K562 (cell line): Measurements from ENCODE around the gene YAE1. TPM values are rescaled to one million over a fixed set of nuclear protein-coding genes. Genes with fewer than 3 reads are reported as not detected.

Source experiments
- ATAC-seq: fragments of 200-7000 bp; cut with Tn5 transposase; 3 replicates; pipeline ENCODE4 v1.9.1; 2020; ENCODE audit warnings: moderate library complexity
- BruUV-seq: library from RNA; stranded (reverse); fragments of 400-500 nt; replicated peaks from 2 replicates; lab custom pipeline; 2021; lab: Mats Ljungman, UMichigan
- CTCF ChIA-PET: fragments of 300-600 bp; formaldehyde crosslinking; extraction: SDS; loops from one replicate; lab custom pipeline; 2021; ENCODE audit warnings: low intra/inter-chr PET ratio; lab: Yijun Ruan, JAX
- POLR2A ChIA-PET: fragments of 300-600, 350-650 bp; sonication (Branson Sonifier 250); formaldehyde crosslinking; extraction: SDS; loops from one replicate; lab custom pipeline; 2021; ENCODE audit warnings: antibody characterized with exemption, inconsistent platforms; lab: Yijun Ruan, JAX
- DNase-seq, 4 experiments: peaks; one replicate each; pipeline versions ENCODE4 v3.0.0 to v3.0.0-alpha.2; 2011 to 2018; ENCODE audit warnings: low spot score in 3 of 4, mixed read lengths in 3 of 4; ENCODE audit errors: extremely low read depth in 1 of 4
- FAIRE-seq: peaks from 2 replicates; lab custom pipeline; 2011; peaks lifted over from hg19 to GRCh38; lab: Jason Lieb, UNC
- H2AFZ ChIP-seq: 2 replicates; pipeline ENCODE4 v1.6.0; 2011; ENCODE audit warnings: low read depth, low read length, control low read depth, inconsistent platforms
- H3K27ac ChIP-seq: fragments of 200-600 bp; 3 replicates; pipeline ENCODE4 v1.8.0; 2011; ENCODE audit warnings: low read depth, mild to moderate bottlenecking, control low read depth, inconsistent platforms, low read length, moderate library complexity, mixed read lengths; ENCODE audit errors: extremely low read depth
- H3K27me3 ChIP-seq, 2 experiments: fragments of 300-600 bp in 1 of 2; 2 replicates in 1 of 2; 3 replicates in 1 of 2; pipeline versions ENCODE4 v1.6.0 to v1.8.0; 2011; ENCODE audit warnings: inconsistent platforms in 2 of 2, low read length in 2 of 2, mild to moderate bottlenecking in 1 of 2, mixed read lengths in 1 of 2, moderate library complexity in 1 of 2; ENCODE audit not compliant: control insufficient read depth in 2 of 2, insufficient read depth in 2 of 2
- H3K36me3 ChIP-seq: fragments of 300-600 bp; 3 replicates; pipeline ENCODE4 v1.8.0; 2011; ENCODE audit warnings: mild to moderate bottlenecking, low read length, inconsistent platforms; ENCODE audit not compliant: control insufficient read depth, insufficient read depth
- H3K4me1 ChIP-seq, 2 experiments: fragments of 200-600 bp in 1 of 2; replicated peaks in 1 of 2; 2 replicates in 1 of 2; 3 replicates in 1 of 2; pipeline versions ENCODE4 v1.5.1 to v1.8.0; 2011; ENCODE audit warnings: inconsistent platforms in 2 of 2, low read length in 2 of 2, mild to moderate bottlenecking in 1 of 2, mixed read lengths in 1 of 2, moderate library complexity in 1 of 2; ENCODE audit not compliant: control insufficient read depth in 2 of 2, insufficient read depth in 2 of 2
- H3K4me2 ChIP-seq: 2 replicates; pipeline ENCODE4 v1.6.1; 2011; ENCODE audit warnings: low read length, control low read depth, inconsistent platforms, mixed read lengths; ENCODE audit not compliant: insufficient read depth
- H3K4me3 ChIP-seq: fragments of 200-600 bp; sonication (generic), shearing (Covaris generic); 2 replicates; pipeline ENCODE4 v1.5.1; 2016; ENCODE audit warnings: control low read depth, inconsistent platforms
- H3K79me2 ChIP-seq: fragments of 200-600 bp; 3 replicates; pipeline ENCODE4 v1.8.0; 2011; ENCODE audit warnings: low read length, inconsistent platforms; ENCODE audit not compliant: control insufficient read depth, insufficient read depth
- H3K9ac ChIP-seq, 2 experiments: 2 replicates each; pipeline versions ENCODE4 v1.6.0 to v1.6.1; 2011; ENCODE audit warnings: low read depth in 2 of 2, low read length in 2 of 2, control low read depth in 1 of 2, inconsistent platforms in 1 of 2, mild to moderate bottlenecking in 1 of 2, mixed read lengths in 1 of 2; ENCODE audit not compliant: insufficient read depth in 1 of 2
- H3K9me1 ChIP-seq: one replicate; pipeline ENCODE4 v1.6.0; 2011; ENCODE audit warnings: inconsistent platforms, mild to moderate bottlenecking, low read length, moderate library complexity; ENCODE audit not compliant: control insufficient read depth, insufficient read depth
- H3K9me3 ChIP-seq: replicated peaks from 2 replicates; pipeline ENCODE4 v1.5.1; 2011; ENCODE audit warnings: low read depth, low read length, inconsistent platforms; ENCODE audit not compliant: control insufficient read depth, insufficient read depth
- H4K20me1 ChIP-seq: replicated peaks from 2 replicates; pipeline ENCODE4 v1.6.1; 2011; ENCODE audit warnings: low read length, inconsistent platforms, mixed read lengths; ENCODE audit not compliant: control insufficient read depth, insufficient read depth
- FOXA3 ChIP-seq, 2 experiments: fragments of 450-650 bp in 1 of 2; sonication (generic) in 1 of 2; formaldehyde crosslinking; IDR thresholded peaks in 1 of 2; conservative IDR thresholded peaks in 1 of 2; 2 replicates each; pipeline versions ENCODE4 v1.4.0 to v1.8.0; 2020 to 2022; ENCODE audit warnings: mild to moderate bottlenecking in 2 of 2, missing genetic modification reagents in 1 of 2
- MAX ChIP-seq: sonication (generic); formaldehyde crosslinking; IDR thresholded peaks from 2 replicates; pipeline ENCODE4 v1.9.0; 2022; ENCODE audit warnings: mild to moderate bottlenecking, missing genetic modification reagents
- MNT ChIP-seq, 2 experiments: fragments of 450-650 bp; conservative IDR thresholded peaks; 2 replicates each; pipeline ENCODE4 v1.6.1; 2017; ENCODE audit warnings: mild to moderate bottlenecking in 2 of 2, moderate library complexity in 2 of 2
- MTF1 ChIP-seq: fragments of 250-450 bp; sonication (Bioruptor Pico); IDR thresholded peaks from 2 replicates; pipeline ENCODE4 v1.9.0; 2021; ENCODE audit warnings: moderate library complexity, mild to moderate bottlenecking, inconsistent platforms, borderline replicate concordance
- PHB ChIP-seq: fragments of 250-450 bp; sonication (Bioruptor Pico); IDR thresholded peaks from 2 replicates; pipeline ENCODE4 v1.5.0; 2021
- PHF8 ChIP-seq: fragments of 200-600 bp; sonication (generic); IDR thresholded peaks from 2 replicates; pipeline ENCODE4 v1.6.1; 2012; ENCODE audit warnings: mixed run types, mild to moderate bottlenecking, inconsistent platforms, low read length, moderate library complexity, borderline replicate concordance
- PKNOX1 ChIP-seq: fragments of 450-650 bp; IDR thresholded peaks from 2 replicates; pipeline ENCODE4 v1.6.1; 2016
- PRMT5 ChIP-seq: sonication (generic); formaldehyde crosslinking; IDR thresholded peaks from 2 replicates; pipeline ENCODE4 v1.5.0; 2020; ENCODE audit warnings: missing genetic modification reagents
- RBM22 ChIP-seq: fragments of 200-400 bp; formaldehyde crosslinking; IDR thresholded peaks from 2 replicates; pipeline ENCODE4 v1.6.1; 2018; ENCODE audit warnings: low read length, low read depth; ENCODE audit not compliant: poor library complexity, severe bottlenecking
- RNF219 ChIP-seq: fragments of 250-450 bp; sonication (Bioruptor Pico); IDR thresholded peaks from 2 replicates; pipeline ENCODE4 v1.5.0; 2022; ENCODE audit warnings: mild to moderate bottlenecking
- SRSF3 ChIP-seq: fragments of 200-400 bp; formaldehyde crosslinking; IDR thresholded peaks from 2 replicates; pipeline ENCODE4 v1.6.1; 2016; ENCODE audit warnings: mild to moderate bottlenecking, low read length, moderate library complexity; ENCODE audit not compliant: insufficient read depth
- ZNF184 ChIP-seq: sonication (generic); formaldehyde crosslinking; IDR thresholded peaks from 2 replicates; pipeline ENCODE4 v1.5.0; 2020; ENCODE audit warnings: missing genetic modification reagents
- ZNF79 ChIP-seq: fragments of 250-450 bp; sonication (Bioruptor Pico); IDR thresholded peaks from 2 replicates; pipeline ENCODE4 v1.4.0; 2020; ENCODE audit warnings: low read depth, mild to moderate bottlenecking, moderate library complexity
- ZSCAN29 ChIP-seq: fragments of 450-650 bp; IDR thresholded peaks from 2 replicates; pipeline ENCODE4 v1.6.1; 2017
- WGBS: fragments of 100-300 bp; shearing (Covaris generic); methylation state at CpG from one replicate; pipeline ENCODE4 v1.1.6; 2016; ENCODE audit warnings: low coverage, mixed read lengths; ENCODE audit not compliant: insufficient coverage; ENCODE audit errors: missing lambda C conversion rate; 5-methylcytosine and 5-hydroxymethylcytosine counted together
- in situ Hi-C: fragments of 300-500 bp; cut with MboI; formaldehyde crosslinking; loops from 4 replicates; pipeline ENCODE4 v1.15.0; 2018; ENCODE audit warnings: inconsistent platforms, mixed read lengths
- intact Hi-C: fragments of 100-400 bp; cut with micrococcal nuclease; formaldehyde crosslinking; loops from 2 replicates; pipeline ENCODE4 v1.14.2; 2022
- polyA plus RNA-seq, 8 experiments: library from polyadenylated mRNA; depleted of rRNA in 4 of 8; stranded (reverse) in 5 of 8; unstranded in 3 of 8; fragments of >200 nt; fragmentation: Nextera tagmentation in 2 of 8; fragmentation: Illumina TruSeq in 1 of 8; extraction: Ambion mirVana in 2 of 8; extraction: Trizol in 1 of 8; gene quantifications; 2 replicates each; pipeline versions ENCODE4 v1.2.1 to v1.2.3, GENCODE V29; 2011 to 2014; ENCODE audit warnings: inconsistent platforms in 1 of 8, missing spikeins in 1 of 8
- total RNA-seq, 7 experiments: library from RNA; depleted of rRNA in 6 of 7; stranded (reverse); fragments of >200 nt in 6 of 7; fragmentation: Illumina TruSeq in 2 of 7; extraction: Trizol in 2 of 7; gene quantifications; 2 replicates each; pipeline versions ENCODE4 v1.2.1 to v1.2.3, GENCODE V29; 2011 to 2021; ENCODE audit warnings: low replicate concordance in 1 of 7

Gene YAE1
- total and polyA plus RNA-seq, 9 of the 15 experiments (the other 6 are each of a cell fraction or from before 2014, with no cell fraction given) = 15.2 to 63.4 (median 30.1) TPM

- TF ChIP-seq ZSCAN29 (no peak), FOXA3 (CRISPR knock-in tag; conservative IDR thresholded peaks at IDR 0.05 in 1 of 2, IDR thresholded peaks at IDR 0.05 in 1 of 2) (no peak), ZNF184 (CRISPR knock-in tag) (no peak), ZNF79 (no peak)
Observed at GRCh38 chr7:39529582-39529981, 36.6 kb upstream of the YAE1 start (continued).

GRCh38 chr7:39530971-39531370 is 35.2 kb upstream of the YAE1 start:
- Histone ChIP-seq H3K9ac (no peak overlapping the region), H3K79me2 (no peaks in the 10 kb centered on the region), H4K20me1 (no peaks in the 10 kb centered on the region), H3K4me1 (no peaks in the 10 kb centered on the region), H2AFZ (no peak overlapping the region), H3K9me3 (no peaks in the 10 kb centered on the region), H3K9me1 (no peaks in the 10 kb centered on the region), H3K4me2 (no peak overlapping the region), H3K27ac (no peak overlapping the region), H3K36me3 (no peaks in the 10 kb centered on the region), H3K4me3 (no peak overlapping the region), H3K27me3 (peaks cover 15 to 44% of the 10 kb centered on the region in 2 experiments; a peak in 4 of 5 replicates)
- ChIA-PET CTCF (no interaction called here), POLR2A (no interaction called here)
- no peak for ATAC-seq
- 1% methylated on average over 7 of the region's 7 CpGs for WGBS
- intact Hi-C loops (no loop called here), in situ Hi-C loops (no loop called here)
- no TSS peak for BruUV-seq
- no peak for FAIRE-seq
- no peak for DNase-seq
- TF ChIP-seq MNT (conservative IDR thresholded peaks at IDR 0.05) = no peak
- no peak for TF ChIP-seq PHB (CRISPR knock-in tag)
- no peak for TF ChIP-seq RNF219 (CRISPR knock-in tag)
- TF ChIP-seq MAX = no peak
- no peak for TF ChIP-seq PRMT5 (CRISPR knock-in tag)
- TF ChIP-seq PHF8 = no peak
- no peak for TF ChIP-seq RBM22
- no peak for TF ChIP-seq SRSF3
- TF ChIP-seq PKNOX1 = no peak
- TF ChIP-seq MTF1 = no peak
